ENCODE measurements around the gene CARNS1.

GRCh38 chr11:67406420-67406968 is 9.0 kb upstream of the CARNS1 start:
- TF ChIP-seq CTCF (IDR thresholded peaks at IDR 0.05) (no peak), POLR2A (IDR thresholded peaks at IDR 0.05) (no peak)
